ENCODE measurements around the gene ADARB2. TPM values are rescaled to one million over a fixed set of nuclear protein-coding genes. Genes with fewer than 3 reads are reported as not detected.

The ADARB2 gene
- total RNA-seq, 6 donors from 2014 or later = 0.69 to 5.2 (median 1.8) TPM

DNA sequence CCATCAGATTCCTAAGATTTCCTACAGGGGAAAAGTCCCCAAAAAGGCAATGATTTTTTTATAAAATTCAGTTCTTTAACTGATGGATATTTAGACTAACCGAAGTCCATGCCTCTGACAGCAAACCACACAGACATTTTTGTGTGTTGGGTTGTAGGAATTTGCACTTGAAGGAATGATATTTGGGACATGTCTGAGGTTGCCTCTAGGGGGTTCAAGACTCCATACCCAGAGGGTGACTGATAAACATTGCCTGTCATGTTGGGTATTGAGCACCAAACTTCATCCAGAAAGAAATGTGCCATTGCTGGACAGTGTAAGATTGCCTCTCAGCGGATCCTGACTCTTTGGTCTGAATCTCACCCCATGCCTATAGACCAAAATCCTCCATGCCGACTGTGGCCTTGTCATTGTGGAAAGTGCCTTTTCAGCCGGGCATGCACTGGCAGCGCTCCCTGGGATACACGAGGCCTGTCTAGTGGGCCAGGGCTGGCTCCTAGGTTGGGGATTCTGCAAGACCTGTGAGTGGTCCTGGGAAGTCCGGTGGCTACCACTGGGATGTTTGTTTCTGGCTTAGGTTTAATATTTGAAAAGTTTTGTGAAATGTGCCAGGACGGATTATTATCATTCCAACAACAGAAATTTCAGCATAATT, 428.2 kb downstream of the ADARB2 start:
- no peak overlapping the region for H3K27ac ChIP-seq
- no peaks in the 10 kb centered on the region for H3K27me3 ChIP-seq
- DNase-seq (no peak), ATAC-seq (ENCODE audit: low FRiP score in 2 of 2) (no peak)
- H3K4me3 ChIP-seq = no peak overlapping the region
- H3K36me3 ChIP-seq = no peaks in the 10 kb centered on the region
- no peaks in the 10 kb centered on the region for H3K9me3 ChIP-seq
- WGBS, 2 donors = 84 to 88% methylated on average over 3 to 8 of the region's 8 CpGs
- no peaks in the 10 kb centered on the region for H3K4me1 ChIP-seq
- TF ChIP-seq POLR2A (IDR thresholded peaks at IDR 0.05) = no peak

DNA sequence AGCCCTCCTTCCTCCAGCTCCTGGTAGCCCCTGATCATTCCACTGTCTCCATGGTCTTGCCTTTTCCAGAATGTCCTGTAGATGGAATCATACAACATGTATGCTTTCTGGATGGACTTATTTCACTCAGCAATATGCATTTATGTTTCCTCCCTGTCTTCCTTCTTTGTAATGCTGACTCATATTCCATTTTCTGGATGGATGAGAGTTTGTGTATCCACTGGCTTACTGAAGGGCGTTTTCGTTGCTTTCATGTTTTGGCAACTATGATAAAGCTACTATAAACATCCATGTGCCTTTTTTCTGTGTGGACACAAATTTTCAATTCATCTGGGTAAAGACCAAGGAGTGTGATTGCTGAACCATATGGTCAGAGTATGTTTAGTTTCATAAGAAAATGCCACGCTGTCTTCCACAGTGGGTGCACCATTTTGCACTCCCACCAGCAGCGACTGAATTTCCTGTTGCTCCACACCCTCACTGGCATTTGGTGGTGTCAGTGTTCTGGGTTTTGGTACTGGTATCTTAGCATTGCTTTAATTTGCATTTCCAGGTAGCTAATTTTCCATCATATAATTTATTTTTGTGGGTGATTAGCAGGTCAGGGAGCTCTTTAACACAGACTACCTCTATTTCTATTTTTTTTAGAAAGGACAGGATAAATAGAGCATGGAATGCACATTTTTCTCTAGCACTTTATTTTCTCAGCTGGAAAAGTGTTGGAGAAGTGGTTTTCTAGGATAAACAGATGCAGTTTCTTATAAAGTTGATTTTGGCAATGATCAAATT, 429.0 kb downstream of the ADARB2 start:
- 52 to 69% methylated on average over 4 of the region's 4 CpGs for WGBS, 2 donors
- TF ChIP-seq POLR2A (IDR thresholded peaks at IDR 0.05) (no peak), EP300 (IDR thresholded peaks at IDR 0.05) (no peak), POLR2AphosphoS5 (IDR thresholded peaks at IDR 0.05) (no peak)
- TF ChIP-seq, protein P1, sequence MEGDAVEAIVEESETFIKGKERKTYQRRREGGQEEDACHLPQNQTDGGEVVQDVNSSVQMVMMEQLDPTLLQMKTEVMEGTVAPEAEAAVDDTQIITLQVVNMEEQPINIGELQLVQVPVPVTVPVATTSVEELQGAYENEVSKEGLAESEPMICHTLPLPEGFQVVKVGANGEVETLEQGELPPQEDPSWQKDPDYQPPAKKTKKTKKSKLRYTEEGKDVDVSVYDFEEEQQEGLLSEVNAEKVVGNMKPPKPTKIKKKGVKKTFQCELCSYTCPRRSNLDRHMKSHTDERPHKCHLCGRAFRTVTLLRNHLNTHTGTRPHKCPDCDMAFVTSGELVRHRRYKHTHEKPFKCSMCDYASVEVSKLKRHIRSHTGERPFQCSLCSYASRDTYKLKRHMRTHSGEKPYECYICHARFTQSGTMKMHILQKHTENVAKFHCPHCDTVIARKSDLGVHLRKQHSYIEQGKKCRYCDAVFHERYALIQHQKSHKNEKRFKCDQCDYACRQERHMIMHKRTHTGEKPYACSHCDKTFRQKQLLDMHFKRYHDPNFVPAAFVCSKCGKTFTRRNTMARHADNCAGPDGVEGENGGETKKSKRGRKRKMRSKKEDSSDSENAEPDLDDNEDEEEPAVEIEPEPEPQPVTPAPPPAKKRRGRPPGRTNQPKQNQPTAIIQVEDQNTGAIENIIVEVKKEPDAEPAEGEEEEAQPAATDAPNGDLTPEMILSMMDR (IDR thresholded peaks at IDR 0.05) = no peak

DNA sequence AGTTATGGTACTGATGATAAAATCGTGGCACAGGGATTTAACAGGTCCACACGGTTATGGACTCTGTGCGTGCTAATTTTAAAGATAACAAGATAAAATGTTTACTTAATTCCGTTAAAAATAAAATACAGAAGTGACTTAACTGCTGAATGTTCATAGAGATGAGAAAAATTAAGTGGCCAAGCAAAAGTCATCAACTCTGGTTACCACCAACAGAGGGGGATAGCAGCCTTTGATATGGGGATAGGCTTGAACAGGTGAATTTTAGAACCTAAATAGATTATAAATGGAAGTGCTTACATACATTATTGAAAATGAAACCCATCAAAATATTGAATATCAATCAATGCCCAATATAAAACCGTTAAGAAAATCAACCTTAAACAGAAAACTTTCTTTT, 436.2 kb downstream of the ADARB2 start:
- TF ChIP-seq POLR2A (IDR thresholded peaks at IDR 0.05) = no peak
- Histone ChIP-seq H3K9me3 (no peaks in the 10 kb centered on the region), H3K4me3 (no peak overlapping the region), H3K27ac (no peak overlapping the region), H3K27me3 (peaks cover 0 to 4% (median 0%) of the 10 kb centered on the region in 4 donors), H3K36me3 (no peaks in the 10 kb centered on the region), H3K4me1 (no peaks in the 10 kb centered on the region)
- ATAC-seq (ENCODE audit: low FRiP score in 2 of 2) = no peak
- DNase-seq = no peak
- 68 to 73% methylated on average over 5 of the region's 5 CpGs for WGBS, 2 donors

More for the DNA sequence above, 429.0 kb downstream of the ADARB2 start:
- Histone ChIP-seq H3K4me3 (no peak overlapping the region), H3K36me3 (no peaks in the 10 kb centered on the region), H3K27ac (no peak overlapping the region), H3K9me3 (no peaks in the 10 kb centered on the region), H3K27me3 (no peaks in the 10 kb centered on the region), H3K4me1 (no peaks in the 10 kb centered on the region)
- ATAC-seq (ENCODE audit: low FRiP score in 2 of 2) (no peak), DNase-seq (no peak)

DNA sequence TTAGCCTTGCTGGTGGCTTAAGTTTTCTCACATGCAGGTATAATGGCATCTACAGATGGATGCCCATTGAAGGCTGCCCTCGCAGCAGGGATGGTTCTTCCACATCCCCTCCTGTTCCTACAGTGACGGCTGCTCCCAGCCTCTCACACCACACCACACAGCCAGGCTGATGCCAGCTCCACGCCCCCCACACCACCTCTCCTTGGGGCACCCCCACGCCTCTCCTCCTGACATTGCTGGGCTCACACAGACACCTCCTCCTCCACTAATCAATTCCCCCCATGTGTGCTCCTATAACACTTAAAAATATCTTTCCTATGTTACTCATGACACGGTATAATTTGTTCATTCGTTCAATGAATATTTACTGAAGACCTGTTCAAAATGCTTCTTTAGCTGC, 437.1 kb downstream of the ADARB2 start:
- H3K9me3 ChIP-seq = no peaks in the 10 kb centered on the region
- no peak overlapping the region for H3K4me3 ChIP-seq
- H3K27ac ChIP-seq = no peak overlapping the region
- 70 to 88% methylated on average over 6 of the region's 6 CpGs for WGBS, 2 donors
- DNase-seq = no peak
- ATAC-seq (ENCODE audit: low FRiP score in 2 of 2) = no peak
- H3K27me3 ChIP-seq = peaks cover 0 to 4% (median 0%) of the 10 kb centered on the region in 4 donors
- no peaks in the 10 kb centered on the region for H3K4me1 ChIP-seq
- TF ChIP-seq, protein P1 (IDR thresholded peaks at IDR 0.05) = no peak
- TF ChIP-seq EP300 (IDR thresholded peaks at IDR 0.05) (no peak), POLR2AphosphoS5 (IDR thresholded peaks at IDR 0.05) (no peak), POLR2A (IDR thresholded peaks at IDR 0.05) (no peak)
- H3K36me3 ChIP-seq = no peaks in the 10 kb centered on the region

DNA sequence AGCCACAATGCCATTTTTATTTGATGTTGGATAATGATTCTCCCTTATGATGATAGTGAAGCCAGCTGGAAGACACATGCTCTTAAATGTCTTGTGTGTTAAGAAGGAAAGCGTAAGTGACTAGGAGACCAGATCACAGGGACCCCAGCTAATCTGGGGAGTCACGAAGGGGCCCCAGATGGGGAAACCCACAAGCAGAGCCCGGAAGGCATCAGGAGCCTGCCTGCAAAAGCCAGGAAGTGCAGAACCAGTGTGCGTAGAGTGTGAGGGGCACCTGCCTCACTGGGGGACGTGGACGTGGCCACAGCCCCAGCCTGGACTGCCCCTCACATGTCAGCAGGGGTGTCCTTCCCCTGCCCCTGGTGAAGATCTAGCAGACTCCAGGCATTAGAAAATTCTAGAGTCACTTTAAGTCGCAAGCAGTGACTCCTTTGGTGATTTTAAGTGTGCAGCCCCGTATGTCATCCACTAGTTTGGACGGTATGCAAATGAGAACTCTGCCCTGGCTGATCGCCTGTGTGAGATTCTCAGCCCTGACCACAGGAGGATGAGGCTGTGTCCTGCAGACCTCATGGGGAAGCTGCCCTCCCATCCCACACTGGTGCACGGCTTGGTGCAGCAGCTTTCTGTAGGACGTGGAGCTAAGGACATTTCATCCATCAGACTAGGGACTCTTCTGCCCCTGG, 438.1 kb downstream of the ADARB2 start:
- Histone ChIP-seq H3K4me3 (no peak overlapping the region), H3K9me3 (no peaks in the 10 kb centered on the region), H3K4me1 (no peaks in the 10 kb centered on the region), H3K27ac (no peak overlapping the region), H3K27me3 (peaks cover 0 to 4% (median 0%) of the 10 kb centered on the region in 4 donors), H3K36me3 (no peaks in the 10 kb centered on the region)
- no peak for DNase-seq
- WGBS, 2 donors = 58% methylated on average over 7 to 12 of the region's 12 CpGs
- no peak for ATAC-seq (ENCODE audit: low FRiP score in 2 of 2)
- TF ChIP-seq EP300 (IDR thresholded peaks at IDR 0.05) (no peak), POLR2AphosphoS5 (IDR thresholded peaks at IDR 0.05) (no peak), POLR2A (IDR thresholded peaks at IDR 0.05) (no peak)
- TF ChIP-seq, protein P1 (IDR thresholded peaks at IDR 0.05) = no peak
